Thoracic aorta (tissue), 2 donors: ENCODE results near the gene ENTREP1. TPM values are rescaled to one million over a fixed set of nuclear protein-coding genes. Genes with fewer than 3 reads are reported as not detected.

Experiments used
- ATAC-seq: fragments of 150-250 bp; one replicate; pipeline ENCODE4 v1.8.0; 2017; ENCODE audit warnings: low read depth; ENCODE audit not compliant: insufficient number of reproducible peaks, low FRiP score
- DNase-seq: peaks from one replicate; pipeline ENCODE4 v3.0.0-alpha.2; 2020; ENCODE audit warnings: low spot score
- H3K27ac ChIP-seq, 2 donors: fragments of 200-600 bp; sonication (generic); 1 replicate in 1 of 2; 2 replicates in 1 of 2; pipeline ENCODE4 v1.5.1; 2016; ENCODE audit warnings: mild to moderate bottlenecking in 2 of 2, moderate library complexity in 2 of 2
- H3K27me3 ChIP-seq: fragments of 200-600 bp; sonication (generic); replicated peaks from 2 replicates; pipeline ENCODE4 v1.6.0; 2016; ENCODE audit warnings: mild to moderate bottlenecking; ENCODE audit not compliant: insufficient read depth
- H3K36me3 ChIP-seq: fragments of 200-600 bp; sonication (generic); one replicate; pipeline ENCODE4 v1.5.1; 2016
- H3K4me1 ChIP-seq, 2 donors: fragments of 200-600 bp; sonication (generic); 1 replicate in 1 of 2; 2 replicates in 1 of 2; pipeline versions ENCODE4 v1.5.1 to v1.6.0; 2016; ENCODE audit warnings: low read depth in 2 of 2, mild to moderate bottlenecking in 1 of 2; ENCODE audit not compliant: control insufficient read depth in 1 of 2
- H3K4me3 ChIP-seq: fragments of 200-600 bp; sonication (generic); 2 replicates; pipeline ENCODE4 v1.5.1; 2016; ENCODE audit warnings: mild to moderate bottlenecking
- H3K9me3 ChIP-seq: fragments of 200-600 bp; sonication (generic); 2 replicates; pipeline ENCODE4 v1.5.1; 2016
- total RNA-seq, 2 donors: library from RNA; depleted of rRNA; stranded (reverse); fragments of >200 nt; gene quantifications; one replicate each; pipeline versions ENCODE4 v1.1.0 to v1.2.3, GENCODE V29; 2016
- TF ChIP-seq, protein P1 (sequence below): fragments of 200-600 bp; sonication (generic); IDR thresholded peaks from one replicate; pipeline ENCODE4 v1.5.1; 2019; ENCODE audit warnings: antibody characterized with exemption

The ENTREP1 gene
- total RNA-seq, 2 donors from 2014 or later: 0.81 to 2.1 TPM

DNA sequence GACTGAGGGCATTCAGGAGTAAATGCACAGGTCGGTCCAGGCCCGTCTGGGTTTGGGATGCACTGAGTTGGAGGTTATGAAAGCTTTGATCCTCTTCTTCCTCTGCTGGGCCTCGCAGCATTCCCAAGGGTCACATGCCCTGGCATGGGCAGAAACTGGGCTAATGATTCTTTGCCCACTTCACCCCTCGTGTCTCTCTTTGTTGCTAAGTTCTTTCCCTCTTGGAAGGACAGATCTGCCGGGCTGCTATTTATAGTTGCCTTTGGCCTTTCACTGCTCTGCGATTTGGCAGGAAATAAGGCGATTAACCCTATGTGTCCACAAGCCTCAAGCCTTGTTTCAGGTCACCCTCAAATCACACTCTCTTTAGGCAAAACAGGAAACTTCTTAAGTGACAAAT is 66.9 kb downstream of the ENTREP1 start:
- H3K4me1 ChIP-seq: peaks cover 12 to 29% of the 10 kb centered on the region in 2 donors
- TF ChIP-seq, protein P1, sequence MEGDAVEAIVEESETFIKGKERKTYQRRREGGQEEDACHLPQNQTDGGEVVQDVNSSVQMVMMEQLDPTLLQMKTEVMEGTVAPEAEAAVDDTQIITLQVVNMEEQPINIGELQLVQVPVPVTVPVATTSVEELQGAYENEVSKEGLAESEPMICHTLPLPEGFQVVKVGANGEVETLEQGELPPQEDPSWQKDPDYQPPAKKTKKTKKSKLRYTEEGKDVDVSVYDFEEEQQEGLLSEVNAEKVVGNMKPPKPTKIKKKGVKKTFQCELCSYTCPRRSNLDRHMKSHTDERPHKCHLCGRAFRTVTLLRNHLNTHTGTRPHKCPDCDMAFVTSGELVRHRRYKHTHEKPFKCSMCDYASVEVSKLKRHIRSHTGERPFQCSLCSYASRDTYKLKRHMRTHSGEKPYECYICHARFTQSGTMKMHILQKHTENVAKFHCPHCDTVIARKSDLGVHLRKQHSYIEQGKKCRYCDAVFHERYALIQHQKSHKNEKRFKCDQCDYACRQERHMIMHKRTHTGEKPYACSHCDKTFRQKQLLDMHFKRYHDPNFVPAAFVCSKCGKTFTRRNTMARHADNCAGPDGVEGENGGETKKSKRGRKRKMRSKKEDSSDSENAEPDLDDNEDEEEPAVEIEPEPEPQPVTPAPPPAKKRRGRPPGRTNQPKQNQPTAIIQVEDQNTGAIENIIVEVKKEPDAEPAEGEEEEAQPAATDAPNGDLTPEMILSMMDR: no peak
- DNase-seq: no peak
- H3K9me3 ChIP-seq: no peaks in the 10 kb centered on the region
- no peak for ATAC-seq
- H3K4me3 ChIP-seq: peak overlapping the region; percentile 14
- no peak overlapping the region for H3K27ac ChIP-seq
- no peaks in the 10 kb centered on the region for H3K27me3 ChIP-seq
- no peaks in the 10 kb centered on the region for H3K36me3 ChIP-seq

DNA sequence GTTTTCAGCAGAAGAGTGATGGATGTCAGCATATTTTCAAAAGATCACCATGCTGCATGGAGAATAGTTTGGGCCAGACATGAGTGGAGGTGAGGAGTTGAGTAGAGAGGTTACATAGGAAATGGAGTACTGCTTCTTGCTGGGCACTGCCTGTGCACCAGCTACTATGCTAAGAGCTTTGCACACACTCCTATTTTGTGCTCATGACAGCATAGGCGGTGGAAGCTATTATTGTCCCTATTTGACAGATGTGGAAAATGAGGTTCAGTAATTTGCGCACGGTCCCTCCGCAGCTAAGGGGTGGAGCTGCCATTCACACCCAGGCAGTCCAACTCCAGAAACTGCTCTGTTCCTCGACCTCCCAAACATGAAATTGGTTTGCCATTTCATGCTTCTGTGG is 67.8 kb downstream of the ENTREP1 start:
- H3K27ac ChIP-seq: peak overlapping the region in 1 of 2 donors; percentile 15
- H3K36me3 ChIP-seq: no peaks in the 10 kb centered on the region
- TF ChIP-seq, protein P1: no peak
- no peak overlapping the region for H3K4me3 ChIP-seq
- ATAC-seq: no peak
- H3K9me3 ChIP-seq: no peaks in the 10 kb centered on the region
- no peaks in the 10 kb centered on the region for H3K27me3 ChIP-seq
- peaks cover 13 to 35% of the 10 kb centered on the region in 2 donors for H3K4me1 ChIP-seq
- no peak for DNase-seq

GRCh38 chr9:69393425-69393824 is 68.4 kb downstream of the ENTREP1 start:
- TF ChIP-seq, protein P1: no peak
- no peaks in the 10 kb centered on the region for H3K36me3 ChIP-seq
- H3K9me3 ChIP-seq: no peaks in the 10 kb centered on the region
- H3K27ac ChIP-seq: no peak overlapping the region
- DNase-seq (no peak), ATAC-seq (no peak)
- no peaks in the 10 kb centered on the region for H3K27me3 ChIP-seq
- no peak overlapping the region for H3K4me3 ChIP-seq
- peaks cover 16 to 38% of the 10 kb centered on the region in 2 donors for H3K4me1 ChIP-seq

GRCh38 chr9:69395718-69396117 is 70.7 kb downstream of the ENTREP1 start:
- TF ChIP-seq, protein P1: no peak
- no peaks in the 10 kb centered on the region for H3K9me3 ChIP-seq
- H3K4me3 ChIP-seq: no peak overlapping the region
- DNase-seq: no peak
- peaks cover 16 to 38% of the 10 kb centered on the region in 2 donors for H3K4me1 ChIP-seq
- no peak for ATAC-seq
- H3K27ac ChIP-seq: no peak overlapping the region
- no peaks in the 10 kb centered on the region for H3K27me3 ChIP-seq
- H3K36me3 ChIP-seq: no peaks in the 10 kb centered on the region

DNA sequence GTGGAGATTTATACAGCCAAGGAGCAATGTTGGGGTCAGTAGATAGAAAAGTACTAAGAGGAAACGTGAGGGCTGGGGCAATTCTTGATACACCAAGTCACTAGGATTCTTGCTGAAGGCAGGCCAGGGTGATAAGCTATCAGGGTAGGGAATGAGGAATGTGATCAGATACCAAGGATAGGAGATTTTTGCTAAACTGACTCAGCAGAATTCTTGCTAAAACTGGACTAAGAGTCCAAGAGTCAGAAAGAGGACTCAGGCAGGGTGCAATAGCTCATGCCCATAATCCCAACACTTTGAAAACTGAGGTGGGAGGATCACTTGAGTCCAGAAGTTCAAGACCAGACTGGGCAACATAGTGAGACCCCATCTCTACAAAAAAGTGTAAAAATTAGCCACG is 71.7 kb downstream of the ENTREP1 start:
- DNase-seq: no peak
- no peaks in the 10 kb centered on the region for H3K36me3 ChIP-seq
- TF ChIP-seq, protein P1: no peak
- ATAC-seq: no peak
- H3K4me1 ChIP-seq: peaks cover 11 to 30% of the 10 kb centered on the region in 2 donors
- H3K9me3 ChIP-seq: no peaks in the 10 kb centered on the region
- no peaks in the 10 kb centered on the region for H3K27me3 ChIP-seq
- no peak overlapping the region for H3K4me3 ChIP-seq
- no peak overlapping the region for H3K27ac ChIP-seq
